ENCODE measurements around the gene VAMP1.
"Not testable (repeated sequence)": the region's sequence is repeated elsewhere in the genome, so short reads cannot be mapped to it uniquely, and the experiment has no call there.

VAMP1 gene

GRCh38 chr12:6451348-6452244 lies 18.9 kb downstream of the VAMP1 start, which contains the start of gene TAPBPL:
Gene TAPBPL (plus strand): TSS chr12:6452042. CDS start chr12:6452249, 207 bp downstream.
- peak; percentile 94 for DNase-seq (ENCODE audit: low spot score)

- peak; percentile 28 for DNase-seq (ENCODE audit: low spot score)
These were observed 19.6 kb downstream of the VAMP1 start for GRCh38 chr12:6450869-6451347.

- no peak for DNase-seq (ENCODE audit: low spot score)
These were observed 20.2 kb downstream of the VAMP1 start for GRCh38 chr12:6450091-6450868.

- no peak for DNase-seq (ENCODE audit: low spot score)
These were observed 25.5 kb downstream of the VAMP1 start, which contains the start of gene CD27 for GRCh38 chr12:6444704-6445688. Gene CD27 (plus strand): TSS chr12:6444955. CDS start chr12:6445096, 141 bp downstream.

GRCh38 chr12:6444031-6444430 lies 26.4 kb downstream of the VAMP1 start:
- no peak for DNase-seq (ENCODE audit: low spot score)

- DNase-seq (ENCODE audit: low spot score) = no peak
These were observed 27.0 kb downstream of the VAMP1 start for GRCh38 chr12:6443361-6443983.

GRCh38 chr12:6442836-6443235 lies 27.6 kb downstream of the VAMP1 start:
- no peak for DNase-seq (ENCODE audit: low spot score)

- no peak for DNase-seq (ENCODE audit: low spot score)
These were observed 30.1 kb downstream of the VAMP1 start for GRCh38 chr12:6440391-6440790.

GRCh38 chr12:6438345-6438744 lies 32.1 kb downstream of the VAMP1 start:
- DNase-seq (ENCODE audit: low spot score) = no peak

- no peak for DNase-seq (ENCODE audit: low spot score)
These were observed 32.9 kb downstream of the VAMP1 start for GRCh38 chr12:6437586-6437985.

GRCh38 chr12:6435961-6436715 lies 34.3 kb downstream of the VAMP1 start:
- DNase-seq (ENCODE audit: low spot score) = no peak

- DNase-seq (ENCODE audit: low spot score) = no peak
These were observed 36.0 kb downstream of the VAMP1 start for GRCh38 chr12:6434205-6435140.

GRCh38 chr12:6432991-6433390 lies 37.5 kb downstream of the VAMP1 start:
- DNase-seq (ENCODE audit: low spot score) = no peak

GRCh38 chr12:6430124-6430989 lies 40.1 kb downstream of the VAMP1 start:
- peak; percentile 97 for DNase-seq (ENCODE audit: low spot score)

GRCh38 chr12:6428326-6428725 lies 42.2 kb downstream of the VAMP1 start:
- DNase-seq (ENCODE audit: low spot score) = no peak

- not testable (repeated sequence) for DNase-seq (ENCODE audit: low spot score)
These were observed 42.7 kb downstream of the VAMP1 start for GRCh38 chr12:6427796-6428195.

- DNase-seq (ENCODE audit: low spot score) = no peak
These were observed 43.4 kb downstream of the VAMP1 start for GRCh38 chr12:6426882-6427671.
